Stimulated activated CD4-positive, alpha-beta T cell treated with anti-CD3 and anti-CD28 coated beads, TNF-alpha, amount 100 ng/mL, for 1 hour (primary cell): ENCODE measurements around the gene GPR119.
"Not testable (repeated sequence)": the region's sequence is repeated elsewhere in the genome, so short reads cannot be mapped to it uniquely, and the experiment has no call there.

ENCODE experiments used
- DNase-seq, 3 donors: peaks; one replicate each; pipeline ENCODE4 v3.0.0-alpha.2; 2020; ENCODE audit warnings: low read depth in 3 of 3, low spot score in 1 of 3

The GPR119 gene

GRCh38 chrX:130339408-130340222, 45.9 kb downstream of the GPR119 start, which contains the start of gene SLC25A14:
TSS of gene SLC25A14 (plus strand) at chrX:130339919. CDS start at chrX:130340279, 360 bp downstream.
- peak; percentile 9 to 39 (median 29) for DNase-seq

- DNase-seq: not testable (repeated sequence)
These were observed 46.6 kb downstream of the GPR119 start for GRCh38 chrX:130338869-130339268.

DNA sequence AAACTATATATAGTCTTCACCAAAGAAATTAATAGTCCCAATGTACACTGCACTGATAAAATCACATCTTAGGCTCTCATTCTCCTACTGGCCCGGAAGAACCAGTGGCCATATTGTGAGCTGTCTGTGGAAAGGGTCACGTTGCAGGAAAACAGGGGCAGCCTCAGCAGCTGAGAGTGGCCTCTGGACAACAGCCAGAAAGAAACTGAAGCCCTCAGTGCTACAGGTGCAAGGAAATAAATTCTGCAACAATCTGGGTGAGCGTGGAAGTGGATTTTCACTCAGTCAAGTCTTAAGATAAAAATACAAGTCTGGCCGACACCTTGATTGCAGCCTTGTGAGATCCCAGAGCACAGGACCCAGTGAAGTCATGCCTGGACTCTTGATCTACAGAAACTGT, 48.9 kb downstream of the GPR119 start:
- DNase-seq: no peak
